HG02943 (cell line): ENCODE data around the gene HIVEP2.

ENCODE experiments used
- ATAC-seq: cut with Tn5 transposase; IDR thresholded peaks from one replicate; pipeline ENCODE4 v1.9.1; 2021; ENCODE audit warnings: mild to moderate bottlenecking, low read depth, moderate library complexity; ENCODE audit not compliant: unreplicated experiment

The HIVEP2 gene

DNA sequence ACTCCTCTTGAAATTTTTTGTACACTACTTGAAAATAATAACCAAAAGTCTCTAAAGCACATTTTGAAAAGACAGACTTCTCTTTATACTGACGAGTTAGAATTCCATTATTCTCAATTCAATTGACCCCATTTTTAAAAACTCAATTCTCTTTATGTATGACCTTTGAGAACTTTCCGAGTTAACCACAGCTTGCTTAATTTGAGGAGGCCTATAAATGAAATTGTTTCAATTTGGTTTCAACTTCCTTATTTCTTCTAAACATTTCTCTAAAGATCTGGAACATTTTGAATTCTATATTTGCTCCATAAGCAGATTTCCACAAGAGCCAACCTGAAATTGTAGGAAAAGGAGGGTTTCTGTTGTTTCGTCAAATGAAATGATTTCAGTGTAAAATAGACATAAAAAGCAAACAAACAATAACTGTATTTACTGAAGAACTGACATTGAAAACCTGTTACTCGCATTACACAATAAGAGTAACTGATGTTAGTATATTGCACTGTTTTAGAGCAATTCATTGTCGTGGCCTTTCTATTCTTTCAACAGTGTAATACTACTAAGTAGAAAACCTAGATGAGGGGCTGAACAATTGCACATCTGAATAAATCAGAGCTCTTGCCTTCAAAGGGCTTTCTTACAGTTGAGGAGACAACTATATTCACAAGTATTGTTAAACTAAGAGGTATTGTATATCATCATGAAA lies 223.6 kb downstream of the HIVEP2 start:
- no peak for ATAC-seq

DNA sequence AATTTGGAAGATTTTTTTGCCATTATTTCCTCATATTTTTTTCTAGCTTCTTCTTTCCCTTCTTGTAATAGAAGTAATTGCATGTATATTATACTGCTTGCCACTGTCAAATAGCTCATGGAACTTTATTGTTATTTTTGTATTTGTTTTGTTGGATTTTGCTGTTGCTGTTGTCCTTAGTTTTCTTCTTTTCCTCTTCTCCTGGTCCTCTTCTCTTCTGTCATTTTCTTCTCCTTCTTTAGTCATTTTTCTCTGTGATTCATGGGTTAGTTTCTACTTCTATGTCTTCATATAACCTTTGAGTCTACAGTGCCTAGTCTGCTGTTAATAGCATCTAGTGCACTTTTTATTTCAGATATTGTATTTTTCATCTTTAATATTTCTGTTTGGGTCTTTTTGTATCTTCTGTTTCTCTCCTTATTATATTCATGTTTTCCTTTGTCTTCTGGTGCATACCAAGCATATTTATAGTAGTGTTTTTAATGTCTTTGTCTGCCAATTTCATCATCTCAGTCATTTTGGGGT lies 226.2 kb downstream of the HIVEP2 start:
- ATAC-seq, result no peak

DNA sequence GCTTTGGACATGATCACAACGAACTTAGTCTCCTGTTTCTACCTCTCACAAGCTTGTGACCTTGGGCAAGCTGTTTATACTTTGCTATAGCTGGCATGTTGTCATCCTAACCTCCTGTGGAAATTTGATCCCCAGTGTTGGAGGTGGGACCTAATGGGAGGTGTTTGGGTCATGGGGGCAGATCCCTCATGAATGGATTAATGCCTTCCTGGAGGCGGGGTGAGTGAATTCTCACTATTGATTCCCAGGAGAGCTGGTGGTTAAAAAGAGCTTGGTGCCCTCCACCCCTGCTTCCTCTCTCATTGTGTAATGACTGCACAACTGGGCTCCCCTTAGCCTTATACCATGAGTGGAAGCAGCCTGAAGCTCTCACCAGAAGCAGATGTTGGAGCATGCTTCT lies 228.9 kb downstream of the HIVEP2 start:
- no peak for ATAC-seq

DNA sequence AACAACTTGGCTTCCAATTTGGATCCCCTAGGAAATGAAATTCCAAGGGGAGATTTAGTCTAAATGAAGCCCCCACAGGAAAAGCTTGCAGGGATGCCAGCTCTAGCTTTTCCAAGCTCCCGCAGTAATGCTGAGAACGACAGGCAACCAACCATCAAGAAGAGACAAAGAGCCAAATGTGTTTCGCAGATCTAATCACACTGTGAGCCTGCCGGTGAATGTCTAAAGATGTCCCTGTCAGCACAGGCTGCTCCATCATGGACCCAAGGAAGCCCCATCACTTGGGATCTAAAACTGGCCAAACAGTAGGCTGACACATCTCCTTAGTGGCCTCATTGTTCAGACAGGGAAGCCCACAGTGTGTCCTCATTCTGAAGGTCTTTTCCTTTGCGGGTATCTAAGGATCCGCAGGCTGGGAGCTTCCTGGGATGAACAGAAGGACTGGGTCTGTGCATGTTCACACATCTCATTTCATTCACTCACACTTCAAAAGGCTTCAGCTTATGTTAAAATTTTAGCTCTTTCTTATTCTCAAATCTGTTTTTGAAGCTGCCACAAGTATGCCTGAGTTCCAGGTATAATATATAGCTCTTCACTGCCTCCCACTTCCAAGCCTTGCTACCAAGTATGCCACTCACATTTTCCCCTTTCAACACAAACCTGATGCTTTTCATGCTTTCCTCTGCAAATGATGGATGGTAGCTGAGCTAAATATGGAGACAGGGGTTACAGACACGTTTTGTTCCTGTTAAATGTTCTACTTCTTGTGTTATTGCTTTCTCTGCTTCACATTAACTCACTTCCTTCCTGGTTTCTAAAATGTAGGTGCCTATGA lies 229.8 kb downstream of the HIVEP2 start:
- ATAC-seq, result no peak

DNA sequence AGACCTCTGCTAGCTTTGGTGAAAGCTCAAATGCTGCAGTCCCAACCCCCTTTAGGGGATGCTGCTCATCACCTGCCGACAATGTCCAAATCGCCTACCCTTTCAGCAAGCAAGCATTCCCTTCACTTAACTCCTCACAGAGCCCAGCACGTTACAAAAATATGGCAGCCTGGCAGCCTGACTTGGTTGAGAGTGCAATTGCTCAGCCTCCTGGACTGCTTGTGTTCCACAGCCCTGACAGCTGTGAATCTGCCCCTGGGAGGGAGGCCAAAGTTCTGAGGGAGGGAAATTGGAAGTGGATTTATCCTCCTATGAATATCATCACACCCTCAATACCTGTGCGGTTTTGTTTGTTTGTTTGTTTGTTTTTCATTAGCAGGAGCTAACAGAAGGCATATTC lies 231.0 kb downstream of the HIVEP2 start:
- no peak for ATAC-seq

DNA sequence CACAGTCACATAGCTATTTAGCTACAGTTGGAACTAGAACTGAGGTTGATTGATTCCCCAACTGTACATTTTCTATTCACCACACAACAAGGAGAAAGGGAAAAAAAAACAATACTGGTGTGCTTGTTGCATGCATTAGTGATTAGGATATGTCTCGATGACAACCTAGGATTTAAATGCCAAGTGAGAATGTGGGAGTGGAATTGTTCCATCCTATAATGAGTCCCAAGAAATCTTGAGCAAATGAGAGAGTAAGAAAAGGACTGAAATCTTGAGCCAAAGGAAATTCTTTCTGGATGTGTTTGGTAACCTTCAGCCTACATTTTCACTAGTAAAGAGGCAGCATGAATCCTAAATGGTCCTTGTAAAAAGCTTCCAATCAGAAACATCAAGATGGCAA lies 232.7 kb downstream of the HIVEP2 start:
- no peak for ATAC-seq

DNA sequence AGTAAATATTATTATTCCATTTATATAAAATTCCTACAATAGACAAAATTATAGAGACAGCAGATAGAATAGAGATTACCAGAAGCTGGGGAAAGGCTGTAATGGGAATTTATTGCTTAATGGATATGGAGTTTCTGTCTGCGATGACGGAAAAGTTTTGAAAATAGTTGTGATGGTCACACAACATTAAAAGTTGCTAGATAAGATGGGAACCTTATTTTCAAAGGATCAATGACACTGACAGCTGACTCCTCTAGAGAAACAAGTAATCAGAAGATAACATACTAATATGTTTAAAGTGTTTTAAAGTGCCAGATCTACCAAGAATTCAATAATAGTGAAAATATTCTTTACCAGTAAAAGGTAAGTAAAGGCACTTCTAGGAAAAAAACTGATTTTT lies 236.3 kb downstream of the HIVEP2 start:
- no peak for ATAC-seq

DNA sequence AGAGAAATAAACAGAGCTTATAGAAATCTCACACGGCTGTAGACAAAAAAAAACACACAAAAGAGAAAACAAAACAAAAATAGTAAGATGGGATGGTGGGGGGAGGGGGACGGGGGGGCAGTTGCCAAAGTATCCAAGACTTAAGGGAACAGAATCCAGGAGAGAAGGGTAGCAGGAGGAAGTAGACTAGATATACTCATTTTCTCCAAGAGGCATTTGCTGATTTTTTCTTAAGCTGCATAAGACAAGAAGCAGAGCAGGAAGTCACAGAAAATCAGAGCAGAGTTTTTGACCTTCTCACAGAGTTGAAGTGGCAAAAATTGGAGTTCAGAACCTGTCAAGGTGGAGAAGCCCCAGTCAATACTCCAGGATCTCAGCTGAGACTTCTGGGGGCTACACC lies 237.7 kb downstream of the HIVEP2 start:
- ATAC-seq, result no peak

DNA sequence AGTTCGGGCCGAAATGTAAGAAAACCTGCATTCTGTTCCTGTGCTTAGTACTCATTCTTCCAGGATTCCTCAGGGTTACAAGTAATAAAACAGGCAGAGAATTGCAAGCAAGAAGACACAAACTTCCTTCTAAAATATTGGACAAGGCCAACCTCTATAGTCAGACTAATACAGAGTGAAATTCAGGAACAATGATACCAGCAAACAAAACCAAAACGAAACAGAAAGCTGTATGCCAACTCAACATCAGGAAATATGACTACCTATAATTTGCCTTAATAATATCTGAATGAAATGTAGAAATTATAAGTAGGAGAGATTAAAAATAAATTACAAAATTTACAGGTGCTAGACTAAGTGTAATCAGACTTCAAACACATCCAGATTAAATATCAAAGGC lies 238.8 kb downstream of the HIVEP2 start:
- no peak for ATAC-seq

DNA sequence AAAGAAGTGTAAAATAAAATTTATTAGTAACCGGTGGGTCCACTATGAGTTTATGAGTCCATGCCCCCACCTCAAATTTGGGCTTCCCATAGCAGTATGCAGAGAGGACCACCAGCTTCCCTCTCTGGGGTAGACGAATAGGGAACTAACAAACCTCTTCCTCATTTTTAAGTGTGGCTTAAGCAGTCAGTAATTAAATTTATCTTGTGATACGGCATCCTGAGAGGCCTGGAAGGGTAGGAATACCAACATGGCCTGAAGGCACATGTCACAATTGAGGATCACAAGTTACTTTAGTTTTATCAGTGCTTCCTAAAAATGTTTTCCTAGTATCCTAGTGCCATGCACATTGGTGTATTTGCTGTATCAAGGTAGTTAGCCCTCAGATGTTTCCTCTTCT lies 239.9 kb downstream of the HIVEP2 start:
- ATAC-seq, result no peak

DNA sequence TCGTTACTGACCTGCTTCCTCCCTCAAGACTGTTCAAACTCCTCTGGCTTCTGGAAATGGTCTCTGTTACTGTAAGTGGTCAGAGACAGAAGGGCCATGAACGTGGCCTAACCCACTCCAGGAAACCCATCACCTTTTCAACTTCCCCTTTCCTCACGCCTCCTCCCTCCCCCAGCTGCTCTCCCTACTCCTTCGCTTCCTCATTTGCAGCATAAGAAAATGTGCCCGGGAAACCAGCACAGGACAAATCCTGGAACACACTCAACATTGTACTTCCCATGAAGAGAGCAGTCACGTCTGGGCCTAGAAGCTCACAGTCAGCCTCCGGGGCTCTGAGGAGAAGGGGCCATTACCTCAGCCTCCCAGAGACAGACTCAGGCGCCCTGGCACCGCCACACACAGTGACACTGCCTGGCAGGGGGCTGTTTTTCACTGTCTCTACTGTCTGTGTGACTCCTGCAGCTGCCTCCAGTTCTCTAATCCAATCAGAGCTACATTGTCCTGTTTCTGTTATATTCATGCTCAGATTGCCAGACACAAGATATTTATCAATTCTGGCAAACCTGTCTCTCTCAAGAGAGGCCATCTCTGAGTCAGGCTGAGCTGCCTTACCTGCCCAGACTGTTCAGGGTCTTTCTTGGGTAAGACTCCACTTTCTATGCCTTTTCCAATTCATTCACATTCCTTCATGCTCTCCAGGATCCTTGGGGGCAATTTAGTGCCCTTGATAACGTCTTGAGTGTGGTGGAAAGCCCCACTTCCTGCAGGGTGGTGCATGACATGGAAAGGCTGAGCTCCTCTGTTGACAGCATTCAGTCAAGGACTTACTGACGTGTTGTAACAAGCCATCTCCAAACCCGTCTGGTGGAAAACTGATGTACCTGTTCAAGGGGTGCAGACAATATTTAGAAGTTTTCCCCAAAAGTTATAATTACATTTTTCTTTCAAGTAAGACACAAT lies 242.2 kb downstream of the HIVEP2 start:
- ATAC-seq, result no peak
